Activated T-helper 2 cell treated with anti-CD3 and anti-CD28 coated beads, Interferon-gamma antibody, Interleukin-2, Interleukin-4, amounts not matched to agents 10 μg/mL and 5 μg/mL and 100 μg/mL, durations not matched to agents 14 hours and 24 hours and 36 hours (primary cell): Measurements from ENCODE around the gene SRSF5. TPM values are rescaled to one million over a fixed set of nuclear protein-coding genes. Genes with fewer than 3 reads are reported as not detected.
"Not testable (repeated sequence)": the region's sequence is repeated elsewhere in the genome, so short reads cannot be mapped to it uniquely, and the experiment has no call there.

Experiments used
- DNase-seq: peaks from one replicate; pipeline ENCODE4 v3.0.0; 2021; ENCODE audit warnings: low spot score
- H3K27ac Mint-ChIP-seq: one replicate; pipeline ENCODE4 v1.8.0; 2021; ENCODE audit warnings: mixed read lengths
- H3K27me3 Mint-ChIP-seq: one replicate; pipeline ENCODE4 v1.8.0; 2021; ENCODE audit warnings: low read depth, mixed read lengths
- H3K36me3 Mint-ChIP-seq: one replicate; pipeline ENCODE4 v1.8.0; 2021; ENCODE audit warnings: low read depth, mixed read lengths
- H3K4me1 Mint-ChIP-seq: one replicate; pipeline ENCODE4 v1.8.0; 2021; ENCODE audit warnings: low read depth, mixed read lengths
- H3K4me3 Mint-ChIP-seq: one replicate; pipeline ENCODE4 v1.8.0; 2021; ENCODE audit warnings: low read depth, mild to moderate bottlenecking, moderate library complexity, mixed read lengths
- H3K9me3 Mint-ChIP-seq: one replicate; pipeline ENCODE4 v1.8.0; 2021; ENCODE audit warnings: mixed read lengths
- intact Hi-C: fragments of 100-400 bp; cut with micrococcal nuclease; formaldehyde crosslinking; loops from one replicate; pipeline ENCODE4 v1.15.1; 2023
- total RNA-seq: library from RNA; stranded (reverse); gene quantifications from 2 replicates; pipeline ENCODE4 v1.2.3, GENCODE V29; 2022

Gene SRSF5
- total RNA-seq = 316 and 358 TPM in 2 replicates

DNA sequence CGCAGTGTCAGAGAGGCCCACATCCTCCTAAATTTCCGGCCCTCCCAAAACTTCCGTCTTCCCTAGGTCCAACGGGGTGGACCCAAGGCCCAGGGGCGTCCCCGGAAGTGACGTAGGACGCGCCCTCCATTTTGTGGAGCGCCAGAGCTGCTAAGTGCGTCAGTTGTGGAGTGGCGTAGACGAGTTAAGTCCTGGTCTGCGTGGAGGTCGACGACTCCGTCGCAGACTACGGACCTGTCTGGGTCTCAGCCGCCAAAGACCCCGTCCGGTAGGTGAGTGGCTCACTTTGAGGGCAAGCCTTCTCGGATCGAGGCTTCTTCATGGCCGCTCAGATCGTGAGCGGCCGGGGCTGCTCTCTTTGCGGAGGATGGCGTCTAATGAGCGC, at the start of gene SRSF5:
TSS of gene SRSF5 (plus strand) at position 159 of the 385 bp plus-strand sequence. CDS start 1,015 bp downstream, outside the sequence.
- H3K4me1 Mint-ChIP-seq = peaks cover 59% of the 10 kb centered on the region
- peaks cover 9% of the 10 kb centered on the region for H3K9me3 Mint-ChIP-seq
- peak within 1 kb of the TSS; percentile 96 for H3K4me3 Mint-ChIP-seq
- DNase-seq = peak; percentile 93
- peaks cover 60% of the 10 kb centered on the region for H3K36me3 Mint-ChIP-seq
- H3K27ac Mint-ChIP-seq = peak within 1 kb of the TSS; percentile 100
- no peaks in the 10 kb centered on the region for H3K27me3 Mint-ChIP-seq
- intact Hi-C loops = loop anchor here (1.0 to 10.0 kb wide), 8 partner anchors 40 to 1558 kb away; partner anchors contain the start of genes DCAF5, ERH, PCNX1 and SIPA1L1

DNA sequence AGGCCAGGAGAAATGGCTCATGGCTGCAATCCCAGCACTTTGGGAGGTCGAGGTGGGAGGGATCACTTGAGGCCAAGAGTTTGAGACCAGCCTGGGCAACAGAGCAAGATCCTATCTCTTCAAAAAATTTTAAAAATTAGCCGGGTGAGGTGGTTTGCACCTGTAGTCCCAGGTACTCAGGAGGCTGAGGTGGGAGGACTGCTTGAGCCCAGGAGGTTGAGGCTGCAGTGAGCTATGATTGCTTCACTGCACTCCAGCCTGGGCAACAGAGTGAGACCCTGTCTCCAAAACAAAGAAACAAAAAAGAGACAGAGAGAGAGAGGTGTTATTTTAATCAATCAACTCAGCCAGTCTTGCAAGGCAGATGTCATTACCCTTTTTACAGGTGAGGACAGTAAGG, 48.3 kb upstream of the SRSF5 start:
- H3K36me3 Mint-ChIP-seq = peaks cover 24% of the 10 kb centered on the region
- H3K4me3 Mint-ChIP-seq, H3K9me3 Mint-ChIP-seq, intact Hi-C loops, DNase-seq, H3K27ac Mint-ChIP-seq, H3K27me3 Mint-ChIP-seq: not testable (repeated sequence)
- H3K4me1 Mint-ChIP-seq = peaks cover 46% of the 10 kb centered on the region

DNA sequence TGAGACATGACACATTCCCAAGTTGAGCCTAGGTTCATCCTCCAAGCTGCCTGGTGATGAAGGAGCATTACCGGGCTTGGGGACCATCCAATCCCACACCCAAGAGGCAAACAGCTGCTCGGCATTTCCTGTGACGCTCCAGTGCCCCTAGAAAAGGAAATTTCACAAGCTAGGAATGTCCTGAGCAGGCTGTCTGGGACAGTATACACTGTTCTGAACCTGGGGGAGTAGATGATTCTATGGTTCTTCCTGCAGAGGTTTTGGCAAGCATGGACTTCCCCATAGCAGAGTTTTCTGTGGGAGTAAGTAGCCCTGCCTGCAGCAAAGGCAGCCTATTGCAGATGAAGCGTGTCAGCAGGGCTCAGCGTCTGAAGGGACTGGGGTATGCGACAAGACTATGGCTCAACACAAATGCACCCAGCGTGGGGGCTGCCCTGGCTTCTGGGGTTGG, 47.4 kb upstream of the SRSF5 start:
- H3K36me3 Mint-ChIP-seq = peaks cover 16% of the 10 kb centered on the region
- intact Hi-C loops = no loop called here

DNA sequence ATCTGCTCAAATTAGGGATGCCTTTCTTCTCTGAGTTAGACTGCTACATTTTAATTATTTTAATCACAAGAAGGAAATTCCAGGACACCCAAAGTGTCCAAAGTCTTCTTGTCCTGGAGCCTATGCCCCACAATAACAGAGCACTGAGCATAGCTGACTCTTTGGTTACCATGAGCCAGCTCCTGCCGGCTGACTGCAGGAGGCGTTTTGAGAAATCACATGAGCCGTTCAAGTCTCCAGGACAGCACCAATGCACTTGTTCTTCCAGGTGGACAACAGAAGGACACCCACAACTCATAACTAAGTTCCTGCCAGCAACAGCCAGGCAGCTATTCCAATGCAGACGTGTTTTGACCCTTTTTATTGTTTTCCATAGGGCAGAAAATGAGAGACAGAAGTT, 46.0 kb upstream of the SRSF5 start:
- Mint-ChIP-seq H3K27me3 (no peaks in the 10 kb centered on the region), H3K9me3 (no peaks in the 10 kb centered on the region), H3K36me3 (peaks cover 8% of the 10 kb centered on the region), H3K4me3 (no peak overlapping the region), H3K27ac (no peak overlapping the region), H3K4me1 (peaks cover 31% of the 10 kb centered on the region)
- intact Hi-C loops = no loop called here
- DNase-seq = no peak

More for the DNA sequence above, 47.4 kb upstream of the SRSF5 start:
- no peak for DNase-seq
- H3K4me3 Mint-ChIP-seq = no peak overlapping the region
- no peaks in the 10 kb centered on the region for H3K9me3 Mint-ChIP-seq
- no peaks in the 10 kb centered on the region for H3K27me3 Mint-ChIP-seq
- peaks cover 40% of the 10 kb centered on the region for H3K4me1 Mint-ChIP-seq
- H3K27ac Mint-ChIP-seq = peak overlapping the region; percentile 19

DNA sequence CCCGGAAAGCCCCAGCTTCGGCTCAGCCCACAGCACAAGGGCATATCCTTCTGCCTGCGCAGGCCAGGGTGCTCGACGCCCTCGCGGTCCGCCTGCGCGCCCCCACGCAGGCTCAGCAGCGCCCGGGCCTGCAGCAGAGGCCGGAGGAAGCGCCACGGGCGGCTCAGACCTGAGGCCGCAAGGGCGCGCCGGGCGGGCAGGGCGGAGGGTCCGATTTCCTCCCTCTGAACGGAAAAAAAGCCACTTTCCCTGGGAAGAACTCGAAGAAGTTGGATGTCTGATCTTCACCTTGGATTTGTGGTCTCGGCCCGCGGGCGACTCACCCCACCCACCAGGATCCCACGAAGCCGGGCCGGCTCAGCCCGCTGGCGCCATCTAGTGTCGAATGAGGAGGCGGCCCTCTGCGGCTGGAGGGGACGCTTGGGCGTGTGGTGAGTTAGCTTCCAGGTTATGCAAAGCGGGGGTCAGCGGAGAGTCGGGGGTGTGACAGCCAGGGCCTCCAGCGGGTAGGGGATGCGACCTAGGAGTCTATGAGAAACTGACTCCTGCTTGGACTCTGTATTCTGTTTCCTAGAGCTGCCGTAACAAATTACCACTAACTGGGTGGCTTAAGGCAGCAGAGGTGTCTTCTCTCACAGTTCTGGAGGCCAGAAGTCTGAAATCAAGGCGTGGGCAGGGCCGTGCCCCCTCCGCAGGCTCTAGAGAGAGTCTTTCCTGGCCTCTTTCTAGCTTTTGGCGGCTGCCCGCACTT, 40.0 kb upstream of the SRSF5 start:
- Mint-ChIP-seq H3K4me1 (peaks cover 24% of the 10 kb centered on the region), H3K4me3 (peak overlapping the region; percentile 52), H3K27ac (peak overlapping the region; percentile 20), H3K27me3 (peaks cover 5% of the 10 kb centered on the region), H3K9me3 (no peaks in the 10 kb centered on the region), H3K36me3 (no peaks in the 10 kb centered on the region)
- peak; percentile 73 for DNase-seq
- intact Hi-C loops = loop anchor here (1.0 to 2.0 kb wide), 3 partner anchors 40 to 142 kb away; partner anchors contain the start of gene SRSF5

DNA sequence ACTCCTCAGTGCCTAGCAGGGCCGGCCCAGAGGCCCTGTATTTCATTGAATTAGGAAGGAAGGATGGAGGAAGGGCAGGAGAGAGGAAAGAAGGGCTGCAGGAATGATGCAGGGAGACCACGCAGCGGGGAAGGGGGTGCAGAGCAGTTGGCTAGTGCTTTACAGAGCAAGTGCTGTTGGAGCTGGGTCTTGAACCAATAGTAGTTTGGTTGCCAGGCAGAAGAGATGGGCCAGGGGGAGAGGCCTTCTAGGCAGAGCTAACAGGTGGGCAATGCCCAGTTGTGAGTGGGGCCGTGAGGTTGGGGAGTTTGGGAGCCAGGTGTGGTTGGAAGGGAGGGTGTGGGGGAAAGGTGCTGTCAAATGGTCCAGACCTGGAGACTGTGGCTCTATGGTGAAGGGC, 39.1 kb upstream of the SRSF5 start:
- Mint-ChIP-seq H3K4me1 (peaks cover 24% of the 10 kb centered on the region), H3K27me3 (peaks cover 7% of the 10 kb centered on the region), H3K27ac (no peak overlapping the region), H3K4me3 (no peak overlapping the region), H3K9me3 (no peaks in the 10 kb centered on the region), H3K36me3 (no peaks in the 10 kb centered on the region)
- no peak for DNase-seq
- intact Hi-C loops = loop anchor here (1.0 to 2.0 kb wide), 3 partner anchors 39 to 143 kb away; partner anchors contain the start of gene SRSF5

DNA sequence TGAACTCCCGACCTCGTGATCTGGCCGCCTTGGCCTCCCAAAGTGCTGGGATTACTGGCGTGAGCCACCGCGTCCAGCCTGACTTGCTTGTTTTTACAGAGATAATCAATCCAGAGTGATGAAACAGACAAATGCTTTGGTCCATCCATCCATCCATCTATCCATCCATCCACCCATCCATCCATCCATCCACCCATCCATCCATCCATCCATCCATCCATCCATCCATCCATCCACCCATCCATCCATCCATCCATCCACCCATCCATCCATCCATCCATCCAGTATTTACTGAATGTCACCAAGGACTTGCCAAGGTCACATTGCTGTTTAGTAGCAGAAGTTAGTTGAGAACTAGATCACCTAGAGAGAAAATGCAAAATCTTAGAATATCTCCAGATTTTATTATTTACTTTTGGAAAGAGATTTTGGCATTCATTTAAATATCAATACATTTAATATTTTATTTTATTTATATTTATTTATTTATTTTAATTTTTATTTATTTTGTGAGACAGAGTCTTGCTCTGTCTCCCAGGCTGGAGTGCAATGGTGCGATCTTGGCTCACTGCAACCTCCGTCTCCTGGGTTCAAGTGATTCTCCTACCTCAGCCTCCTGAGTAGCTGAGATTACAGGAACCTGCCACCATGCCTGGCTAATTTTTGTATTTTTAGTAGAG, 34.9 kb upstream of the SRSF5 start:
- H3K4me3 Mint-ChIP-seq, intact Hi-C loops, DNase-seq, H3K27ac Mint-ChIP-seq, H3K27me3 Mint-ChIP-seq, H3K36me3 Mint-ChIP-seq, H3K9me3 Mint-ChIP-seq: not testable (repeated sequence)
- H3K4me1 Mint-ChIP-seq = peaks cover 22% of the 10 kb centered on the region

DNA sequence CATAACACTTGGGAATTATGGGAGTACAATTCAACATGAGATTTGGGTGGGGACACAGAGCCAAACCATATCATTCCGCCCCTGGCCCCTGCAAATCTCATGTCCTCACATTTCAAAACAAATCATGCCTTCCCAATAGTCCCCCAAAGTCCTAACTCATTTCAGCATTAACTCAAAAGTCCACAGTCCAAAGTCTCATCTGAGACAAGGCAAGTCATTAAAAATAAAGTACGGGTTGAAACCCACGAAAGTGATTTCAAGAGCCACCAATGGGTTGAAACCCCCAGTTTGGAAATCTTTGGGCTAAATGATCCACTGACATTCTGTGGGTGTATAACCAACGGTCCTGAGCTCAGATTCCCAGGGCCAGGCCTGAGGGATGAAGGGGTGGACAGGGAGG, 30.5 kb upstream of the SRSF5 start:
- H3K27ac Mint-ChIP-seq, DNase-seq, H3K36me3 Mint-ChIP-seq, H3K27me3 Mint-ChIP-seq, H3K4me3 Mint-ChIP-seq, intact Hi-C loops, H3K4me1 Mint-ChIP-seq, H3K9me3 Mint-ChIP-seq: not testable (repeated sequence)

DNA sequence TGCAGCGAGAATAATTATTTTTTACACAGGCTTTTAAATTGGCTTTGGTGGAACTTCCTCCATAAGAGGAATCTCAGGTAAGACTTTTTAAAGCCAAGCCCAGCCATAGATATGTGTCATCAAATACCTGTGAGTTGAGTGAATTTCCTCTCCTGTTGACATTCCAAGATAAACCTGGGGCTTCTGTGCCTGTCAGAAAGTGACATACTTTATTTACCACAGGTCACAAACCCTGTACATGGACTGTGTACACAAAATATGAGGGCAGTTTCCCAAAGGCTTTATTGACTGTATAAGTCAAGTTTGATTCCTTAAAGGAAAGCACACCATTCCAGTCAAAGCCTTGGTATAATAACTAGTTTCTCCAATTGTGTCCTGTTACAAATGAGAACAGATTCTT, 25.9 kb upstream of the SRSF5 start:
- Mint-ChIP-seq H3K27ac (no peak overlapping the region), H3K4me1 (peaks cover 2% of the 10 kb centered on the region), H3K36me3 (no peaks in the 10 kb centered on the region), H3K4me3 (no peak overlapping the region), H3K9me3 (peaks cover 5% of the 10 kb centered on the region), H3K27me3 (peaks cover 2% of the 10 kb centered on the region)
- intact Hi-C loops = no loop called here
- no peak for DNase-seq

DNA sequence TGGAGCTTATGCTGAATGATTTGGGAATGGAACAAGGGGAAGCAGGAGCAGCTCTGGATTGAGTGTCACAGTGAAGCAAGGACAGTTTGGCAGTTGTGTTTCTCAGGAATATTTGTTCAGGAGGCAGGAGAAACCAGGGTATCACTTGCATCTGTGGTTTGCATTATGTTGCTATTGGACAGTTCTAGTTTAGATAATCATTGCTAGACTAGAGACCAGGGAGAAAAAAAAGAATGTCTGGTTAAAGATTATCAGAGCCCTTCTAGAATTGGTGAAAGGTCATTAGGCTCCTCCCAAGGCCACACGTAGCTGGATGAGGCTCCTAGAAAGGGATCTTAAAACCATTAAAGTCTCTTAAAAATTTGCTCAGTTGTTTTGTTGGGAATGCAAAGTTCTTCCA, 17.0 kb upstream of the SRSF5 start:
- Mint-ChIP-seq H3K27me3 (no peaks in the 10 kb centered on the region), H3K9me3 (no peaks in the 10 kb centered on the region), H3K27ac (no peak overlapping the region), H3K4me3 (no peak overlapping the region), H3K4me1 (peaks cover 6% of the 10 kb centered on the region), H3K36me3 (no peaks in the 10 kb centered on the region)
- DNase-seq = no peak
- intact Hi-C loops = no loop called here

DNA sequence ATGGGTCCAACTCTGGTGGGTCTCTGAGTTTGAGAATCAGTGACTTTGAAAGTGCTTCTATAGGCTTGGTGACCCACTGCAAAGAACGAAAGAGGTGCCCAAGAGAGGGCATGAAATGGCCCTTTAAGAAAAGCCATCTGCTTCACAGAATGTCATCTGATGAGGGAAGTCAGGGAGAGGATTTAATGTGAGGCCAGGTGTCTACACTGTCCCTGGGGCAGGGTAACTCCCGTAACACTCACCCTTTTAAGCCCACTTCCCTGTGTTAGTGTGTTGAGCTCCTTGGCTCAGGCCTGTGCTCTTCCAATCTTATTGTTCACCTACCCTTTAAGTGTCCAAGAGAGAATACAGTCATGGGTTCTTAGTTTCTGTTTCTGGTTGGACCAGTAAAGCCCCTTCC, 16.4 kb upstream of the SRSF5 start:
- no peaks in the 10 kb centered on the region for H3K27me3 Mint-ChIP-seq
- H3K36me3 Mint-ChIP-seq = no peaks in the 10 kb centered on the region
- no peaks in the 10 kb centered on the region for H3K9me3 Mint-ChIP-seq
- intact Hi-C loops = no loop called here
- no peak for DNase-seq
- peaks cover 10% of the 10 kb centered on the region for H3K4me1 Mint-ChIP-seq
- H3K27ac Mint-ChIP-seq = no peak overlapping the region
- H3K4me3 Mint-ChIP-seq = no peak overlapping the region

DNA sequence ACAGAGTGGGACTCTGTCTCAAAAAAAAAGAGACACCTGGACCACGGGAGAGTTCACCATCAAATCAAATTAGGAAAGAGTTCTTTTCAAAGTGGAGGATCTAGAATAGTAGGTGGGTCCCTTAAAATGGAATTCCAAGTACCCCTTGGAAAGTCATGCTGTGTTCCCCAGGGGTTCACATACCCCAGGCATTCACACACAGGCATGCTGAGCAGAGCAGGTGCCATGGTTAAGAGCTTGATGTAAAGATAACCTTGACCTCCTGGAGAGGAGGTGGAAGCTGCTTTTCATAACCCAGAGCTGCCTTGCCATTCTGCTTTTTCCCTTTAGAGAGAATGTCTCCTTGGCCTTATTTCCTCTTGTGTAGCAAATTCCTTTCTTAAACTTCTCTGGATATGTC, 14.2 kb upstream of the SRSF5 start:
- Mint-ChIP-seq H3K36me3 (no peaks in the 10 kb centered on the region), H3K27ac (no peak overlapping the region), H3K27me3 (no peaks in the 10 kb centered on the region), H3K4me3 (no peak overlapping the region), H3K4me1 (peaks cover 13% of the 10 kb centered on the region), H3K9me3 (no peaks in the 10 kb centered on the region)
- no peak for DNase-seq
- intact Hi-C loops = no loop called here

DNA sequence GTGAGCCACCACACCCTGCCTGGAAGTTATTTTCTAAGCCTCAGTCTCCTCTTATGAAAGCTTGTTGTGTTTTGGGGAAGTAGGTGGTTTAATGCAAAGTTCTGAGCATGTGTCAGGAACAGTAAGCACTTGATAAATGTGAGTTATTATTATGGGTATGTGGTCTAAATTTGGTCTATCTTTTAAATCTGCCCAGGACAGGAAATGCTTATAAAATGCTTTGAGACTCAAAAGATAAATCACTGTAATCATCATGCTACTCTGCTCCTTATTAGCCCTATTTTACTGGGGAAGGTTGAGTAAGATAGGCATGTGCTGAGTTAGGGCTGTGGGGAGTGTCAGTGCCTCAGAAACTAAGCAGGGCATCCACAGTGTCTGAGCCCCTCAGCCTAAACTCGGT, 13.1 kb upstream of the SRSF5 start:
- no peaks in the 10 kb centered on the region for H3K9me3 Mint-ChIP-seq
- H3K27ac Mint-ChIP-seq = no peak overlapping the region

More for the DNA sequence above, 13.1 kb upstream of the SRSF5 start:
- DNase-seq = no peak
- Mint-ChIP-seq H3K4me3 (no peak overlapping the region), H3K4me1 (peaks cover 13% of the 10 kb centered on the region), H3K27me3 (no peaks in the 10 kb centered on the region), H3K36me3 (no peaks in the 10 kb centered on the region)
- intact Hi-C loops = no loop called here
